Progenitor cell of endocrine pancreas (in vitro differentiated cells): ENCODE results near the gene RASA3. TPM values are rescaled to one million over a fixed set of nuclear protein-coding genes. Genes with fewer than 3 reads are reported as not detected.

Source experiments
- DNase-seq: peaks from one replicate; pipeline ENCODE4 v3.0.0; 2021; ENCODE audit warnings: low spot score; ENCODE audit not compliant: unreplicated experiment
- H3K27ac Mint-ChIP-seq: 2 replicates; pipeline ENCODE4 v1.8.0; 2021; ENCODE audit warnings: mild to moderate bottlenecking, moderate library complexity, mixed read lengths
- H3K27me3 Mint-ChIP-seq: 2 replicates; pipeline ENCODE4 v1.8.0; 2021; ENCODE audit warnings: mixed read lengths
- H3K36me3 Mint-ChIP-seq: 2 replicates; pipeline ENCODE4 v1.8.0; 2022; ENCODE audit warnings: mixed read lengths; ENCODE audit not compliant: insufficient read depth
- H3K4me1 Mint-ChIP-seq: 2 replicates; pipeline ENCODE4 v1.8.0; 2021; ENCODE audit warnings: low read depth, mixed read lengths
- H3K4me3 Mint-ChIP-seq: 2 replicates; pipeline ENCODE4 v1.8.0; 2021; ENCODE audit warnings: low read depth, mild to moderate bottlenecking, moderate library complexity, mixed read lengths
- H3K9me3 Mint-ChIP-seq: 2 replicates; pipeline ENCODE4 v1.8.0; 2021; ENCODE audit warnings: low read depth, mixed read lengths
- CTCF ChIP-seq: fragments of 200-600 bp; sonication (generic); IDR thresholded peaks from one replicate; pipeline ENCODE4 v1.5.0; 2021; ENCODE audit warnings: antibody characterized with exemption, mild to moderate bottlenecking; ENCODE audit not compliant: unreplicated experiment
- total RNA-seq: library from RNA; stranded (reverse); gene quantifications from 2 replicates; pipeline ENCODE4 v1.2.1, GENCODE V29; 2021

The RASA3 gene
- total RNA-seq, 1 donor from 2014 or later = 6.3 TPM

GRCh38 chr13:114157869-114158495 lies 25.6 kb upstream of the RASA3 start:
- no peak for DNase-seq
- TF ChIP-seq CTCF = no peak

GRCh38 chr13:114155926-114156883 lies 23.8 kb upstream of the RASA3 start:
- Mint-ChIP-seq H3K4me3 (no peak overlapping the region), H3K4me1 (no peaks in the 10 kb centered on the region), H3K27me3 (peaks cover 41% of the 10 kb centered on the region), H3K27ac (no peak overlapping the region), H3K36me3 (no peaks in the 10 kb centered on the region), H3K9me3 (peaks cover 4% of the 10 kb centered on the region)
- no peak for DNase-seq
- no peak for TF ChIP-seq CTCF

More at GRCh38 chr13:114157869-114158495, 25.6 kb upstream of the RASA3 start:
- Mint-ChIP-seq H3K4me3 (no peak overlapping the region), H3K27ac (no peak overlapping the region), H3K4me1 (peaks cover 5% of the 10 kb centered on the region), H3K9me3 (peaks cover 4% of the 10 kb centered on the region), H3K36me3 (no peaks in the 10 kb centered on the region), H3K27me3 (peaks cover 38% of the 10 kb centered on the region)

GRCh38 chr13:114155320-114155719 lies 22.9 kb upstream of the RASA3 start:
- Mint-ChIP-seq H3K36me3 (no peaks in the 10 kb centered on the region), H3K4me1 (no peaks in the 10 kb centered on the region), H3K27me3 (peaks cover 41% of the 10 kb centered on the region), H3K9me3 (peaks cover 4% of the 10 kb centered on the region), H3K4me3 (no peak overlapping the region), H3K27ac (no peak overlapping the region)
- no peak for DNase-seq
- TF ChIP-seq CTCF = no peak

- Mint-ChIP-seq H3K9me3 (peaks cover 4% of the 10 kb centered on the region), H3K27ac (no peak overlapping the region), H3K36me3 (no peaks in the 10 kb centered on the region), H3K4me1 (no peaks in the 10 kb centered on the region), H3K27me3 (peaks cover 35% of the 10 kb centered on the region), H3K4me3 (no peak overlapping the region)
- DNase-seq = no peak
- TF ChIP-seq CTCF = no peak
These were observed 22.1 kb upstream of the RASA3 start for GRCh38 chr13:114154476-114154875.

- Mint-ChIP-seq H3K9me3 (peaks cover 4% of the 10 kb centered on the region), H3K4me3 (no peak overlapping the region), H3K4me1 (no peaks in the 10 kb centered on the region), H3K36me3 (no peaks in the 10 kb centered on the region), H3K27ac (no peak overlapping the region), H3K27me3 (peaks cover 38% of the 10 kb centered on the region)
- DNase-seq = no peak
- no peak for TF ChIP-seq CTCF
These were observed 21.2 kb upstream of the RASA3 start for GRCh38 chr13:114153485-114154080.
